GM23248 (cell line): ENCODE data around the gene RASD2.

Experiments used
- EZH2 ChIP-seq: fragments of 200-600 bp; sonication (generic); IDR thresholded peaks from 2 replicates; pipeline ENCODE4 v1.6.1; 2018; ENCODE audit warnings: antibody characterized with exemption, mild to moderate bottlenecking; ENCODE audit not compliant: insufficient read depth, poor library complexity, severe bottlenecking
- EZH2phosphoT487 ChIP-seq: fragments of 200-600 bp; sonication (generic); IDR thresholded peaks from 2 replicates; pipeline ENCODE4 v1.6.1; 2018; ENCODE audit warnings: antibody characterized with exemption, moderate library complexity, mild to moderate bottlenecking, low read depth; ENCODE audit not compliant: insufficient read depth

DNA sequence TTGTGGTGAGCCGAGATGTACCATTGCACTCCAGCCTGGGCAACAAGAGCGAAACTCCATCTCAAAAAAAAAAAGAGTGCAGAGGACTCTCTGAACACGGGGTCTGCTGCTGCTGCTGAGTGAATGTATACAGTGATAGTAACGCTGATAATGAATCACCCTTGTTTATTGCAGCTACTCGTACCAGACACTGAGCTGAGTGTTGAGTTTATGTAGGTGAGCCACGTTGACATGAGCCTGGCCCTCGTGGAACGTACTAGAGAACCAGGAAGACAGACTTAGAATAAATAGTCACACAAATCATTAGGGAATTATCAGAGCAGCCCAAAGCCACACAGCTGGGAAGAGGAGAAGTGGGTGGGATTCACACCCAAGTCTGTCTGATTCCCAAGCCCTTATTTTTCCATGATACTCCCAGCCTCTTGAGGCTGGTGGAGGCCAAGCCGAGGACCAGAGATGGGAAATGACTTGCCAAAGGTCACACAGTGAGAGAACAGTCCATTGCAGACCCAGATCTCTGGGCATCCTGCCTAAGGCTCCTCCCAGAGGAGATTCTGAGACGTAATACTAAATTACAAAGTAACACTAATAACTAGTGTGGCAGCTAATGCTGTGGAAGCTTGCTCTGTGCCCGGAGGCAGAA lies 41.7 kb downstream of the RASD2 start:
- no peak for TF ChIP-seq EZH2
- no peak for TF ChIP-seq EZH2phosphoT487
